IPS-18c (cell line): ENCODE measurements around the gene OLFML2B.
"Not testable (repeated sequence)": the region's sequence is repeated elsewhere in the genome, so short reads cannot be mapped to it uniquely, and the experiment has no call there.

ENCODE experiments used
- H3K4me3 ChIP-seq: 2 replicates; pipeline ENCODE4 v1.7.0; 2013; ENCODE audit warnings: low read depth, mild to moderate bottlenecking, low read length, moderate library complexity; ENCODE audit not compliant: insufficient read depth
- H3K9me3 ChIP-seq: one replicate; pipeline ENCODE4 v1.6.1; 2013; ENCODE audit warnings: mild to moderate bottlenecking, low read length, moderate library complexity; ENCODE audit not compliant: control insufficient read depth, insufficient read depth

The OLFML2B gene

GRCh38 chr1:162023547-162024501, at the start of gene OLFML2B:
Gene OLFML2B (minus strand): TSS chr1:162023869. CDS start chr1:162023430, 439 bp downstream.
- H3K4me3 ChIP-seq, result peak within 1 kb of the TSS; percentile 79
- peaks cover 2% of the 10 kb centered on the region for H3K9me3 ChIP-seq

- H3K4me3 ChIP-seq, result no peak overlapping the region
- no peaks in the 10 kb centered on the region for H3K9me3 ChIP-seq
Observed at GRCh38 chr1:162072740-162073139, 49.1 kb upstream of the OLFML2B start.

- Histone ChIP-seq H3K9me3 (no peaks in the 10 kb centered on the region), H3K4me3 (peak overlapping the region; percentile 85)
Observed at GRCh38 chr1:162070825-162071224, 47.2 kb upstream of the OLFML2B start.

- Histone ChIP-seq H3K9me3 (no peaks in the 10 kb centered on the region), H3K4me3 (peak overlapping the region; percentile 85)
Observed at GRCh38 chr1:162070094-162070748, 46.6 kb upstream of the OLFML2B start.

- Histone ChIP-seq H3K9me3 (no peaks in the 10 kb centered on the region), H3K4me3 (peak within 1 kb of the TSS; percentile 85)
Observed at GRCh38 chr1:162069334-162070093, 45.8 kb upstream of the OLFML2B start, which contains the start of gene NOS1AP. Gene NOS1AP (plus strand): TSS chr1:162069691. CDS start chr1:162070178, 487 bp downstream.

GRCh38 chr1:162068301-162068700, 44.6 kb upstream of the OLFML2B start:
- no peak overlapping the region for H3K4me3 ChIP-seq
- no peaks in the 10 kb centered on the region for H3K9me3 ChIP-seq

GRCh38 chr1:162067466-162067865, 43.8 kb upstream of the OLFML2B start:
- H3K9me3 ChIP-seq, result no peaks in the 10 kb centered on the region
- no peak overlapping the region for H3K4me3 ChIP-seq

GRCh38 chr1:162066836-162067235, 43.2 kb upstream of the OLFML2B start:
- H3K4me3 ChIP-seq, H3K9me3 ChIP-seq: not testable (repeated sequence)

- no peaks in the 10 kb centered on the region for H3K9me3 ChIP-seq
- no peak overlapping the region for H3K4me3 ChIP-seq
Observed at GRCh38 chr1:162065016-162065415, 41.3 kb upstream of the OLFML2B start.

- H3K9me3 ChIP-seq, result no peaks in the 10 kb centered on the region
- H3K4me3 ChIP-seq, result no peak overlapping the region
Observed at GRCh38 chr1:162062542-162063015, 38.9 kb upstream of the OLFML2B start.

GRCh38 chr1:162060314-162060713, 36.6 kb upstream of the OLFML2B start:
- no peaks in the 10 kb centered on the region for H3K9me3 ChIP-seq
- no peak overlapping the region for H3K4me3 ChIP-seq

- H3K9me3 ChIP-seq, result no peaks in the 10 kb centered on the region
Observed at GRCh38 chr1:162059721-162060120, 36.1 kb upstream of the OLFML2B start.

GRCh38 chr1:162056579-162056978, 32.9 kb upstream of the OLFML2B start:
- no peak overlapping the region for H3K4me3 ChIP-seq

More at GRCh38 chr1:162059721-162060120, 36.1 kb upstream of the OLFML2B start:
- H3K4me3 ChIP-seq, result no peak overlapping the region

GRCh38 chr1:162056043-162056442, 32.4 kb upstream of the OLFML2B start:
- no peak overlapping the region for H3K4me3 ChIP-seq
- H3K9me3 ChIP-seq, result no peaks in the 10 kb centered on the region

More at GRCh38 chr1:162056579-162056978, 32.9 kb upstream of the OLFML2B start:
- no peaks in the 10 kb centered on the region for H3K9me3 ChIP-seq

GRCh38 chr1:162055062-162055461, 31.4 kb upstream of the OLFML2B start:
- Histone ChIP-seq H3K4me3 (no peak overlapping the region), H3K9me3 (no peaks in the 10 kb centered on the region)

- H3K4me3 ChIP-seq, H3K9me3 ChIP-seq: not testable (repeated sequence)
Observed at GRCh38 chr1:162053949-162054348, 30.3 kb upstream of the OLFML2B start.

GRCh38 chr1:162046921-162047320, 23.3 kb upstream of the OLFML2B start:
- Histone ChIP-seq H3K9me3 (no peaks in the 10 kb centered on the region), H3K4me3 (no peak overlapping the region)
